ENCODE results near the gene APOD.
"Not testable (repeated sequence)": the region's sequence is repeated elsewhere in the genome, so short reads cannot be mapped to it uniquely, and the experiment has no call there.

- TF ChIP-seq ZNF449 (CRISPR knock-in tag; IDR thresholded peaks at IDR 0.05); CTCF (IDR thresholded peaks at IDR 0.05 in 2 of 3, conservative IDR thresholded peaks at IDR 0.05 in 1 of 3; ENCODE audit: insufficient read depth in 2 of 3, low read depth in 1 of 3, low read length in 3 of 3); POLR2A (conservative IDR thresholded peaks at IDR 0.05); NFIC (IDR thresholded peaks at IDR 0.05); BRD4 (IDR thresholded peaks at IDR 0.05); FOXK2 (conservative IDR thresholded peaks at IDR 0.05 in 1 of 2, IDR thresholded peaks at IDR 0.05 in 1 of 2; ENCODE audit: low read depth in 2 of 2): not testable (repeated sequence)
Observed at GRCh38 chr3:195599926-195600325, 16.2 kb upstream of the APOD start.
